ENCODE data around the gene RALGPS1.

DNA sequence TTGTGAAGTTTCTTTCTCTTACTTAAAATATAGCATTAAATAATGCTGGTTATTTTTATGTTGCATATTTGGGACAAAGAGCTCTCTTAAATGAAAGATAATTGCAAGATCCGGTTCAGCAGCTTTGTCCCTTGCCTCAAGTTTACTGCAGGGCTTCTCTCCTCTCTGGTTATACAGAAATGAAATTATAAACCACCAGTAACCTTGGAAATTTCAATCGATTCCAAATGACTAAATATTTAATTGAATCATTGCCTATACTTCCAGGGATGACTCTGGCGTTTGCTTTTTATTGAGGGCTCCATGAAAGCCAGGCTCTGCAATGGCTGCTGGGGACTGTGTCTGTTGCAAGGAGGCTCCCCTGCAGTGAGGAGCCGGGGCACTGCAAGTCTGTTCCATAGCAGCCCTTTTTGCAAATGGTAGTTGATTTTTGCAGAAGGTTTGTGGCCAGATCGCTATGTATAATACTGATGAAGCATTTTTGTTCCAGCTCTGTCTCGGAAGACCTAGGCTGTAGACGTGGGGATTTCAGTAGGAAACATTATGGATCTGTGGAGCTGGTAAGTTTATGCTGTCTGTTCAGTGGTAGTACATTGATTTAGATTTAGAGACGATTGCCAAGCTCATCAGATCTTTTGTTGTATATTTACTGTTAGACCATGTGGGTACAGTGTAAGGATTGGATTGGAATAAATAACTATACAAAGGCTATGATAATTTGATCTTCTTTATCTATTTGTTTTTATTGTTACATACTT is 350.1 kb downstream of the RALGPS1 start, which contains the start of gene GARNL3:
- TF ChIP-seq GATA2 (IDR thresholded peaks at IDR 0.05; ENCODE audit: low read depth, low read length) (no peak), GATA3 (IDR thresholded peaks at IDR 0.05; ENCODE audit: low read depth, low read length) (no peak)

All from SH-SY5Y (cell line).